Activated CD8-positive, alpha-beta memory T cell treated with anti-CD3 and anti-CD28 coated beads, Interleukin-2, amount 50 U/mL, for 24 hours (primary cell): ENCODE measurements around the gene ABO.
"Not testable (repeated sequence)": the region's sequence is repeated elsewhere in the genome, so short reads cannot be mapped to it uniquely, and the experiment has no call there.

ENCODE experiments used
- DNase-seq: peaks from one replicate; pipeline ENCODE4 v3.0.0-alpha.2; 2020; ENCODE audit errors: extremely low read depth

Gene ABO

GRCh38 chr9:133263557-133263956 lies 11.4 kb downstream of the ABO start:
- no peak for DNase-seq

GRCh38 chr9:133262226-133262625 lies 12.8 kb downstream of the ABO start:
- DNase-seq = no peak

GRCh38 chr9:133261753-133262120 lies 13.3 kb downstream of the ABO start:
- DNase-seq = no peak

- no peak for DNase-seq
Observed at GRCh38 chr9:133261103-133261752, 13.8 kb downstream of the ABO start.

- DNase-seq = no peak
Observed at GRCh38 chr9:133260334-133261102, 14.5 kb downstream of the ABO start.

GRCh38 chr9:133258061-133259015 lies 16.7 kb downstream of the ABO start:
- no peak for DNase-seq

- DNase-seq = no peak
Observed at GRCh38 chr9:133257465-133257956, 17.5 kb downstream of the ABO start.

GRCh38 chr9:133256686-133257091 lies 18.3 kb downstream of the ABO start:
- no peak for DNase-seq

- no peak for DNase-seq
Observed at GRCh38 chr9:133256136-133256461, 18.9 kb downstream of the ABO start.

GRCh38 chr9:133255371-133256135 lies 19.4 kb downstream of the ABO start:
- DNase-seq = no peak

GRCh38 chr9:133254471-133254870 lies 20.5 kb downstream of the ABO start:
- no peak for DNase-seq

GRCh38 chr9:133253268-133253667 lies 21.7 kb downstream of the ABO start:
- DNase-seq = no peak

- no peak for DNase-seq
Observed at GRCh38 chr9:133252301-133253020, 22.5 kb downstream of the ABO start.

- DNase-seq = no peak
Observed at GRCh38 chr9:133251773-133252172, 23.2 kb downstream of the ABO start.

GRCh38 chr9:133251221-133251620 lies 23.8 kb downstream of the ABO start:
- DNase-seq = not testable (repeated sequence)

GRCh38 chr9:133250741-133251170 lies 24.2 kb downstream of the ABO start:
- no peak for DNase-seq

GRCh38 chr9:133249337-133249736 lies 25.7 kb downstream of the ABO start:
- DNase-seq = no peak

GRCh38 chr9:133248726-133249295 lies 26.2 kb downstream of the ABO start:
- DNase-seq = no peak

- DNase-seq = no peak
Observed at GRCh38 chr9:133247632-133248031, 27.4 kb downstream of the ABO start.

GRCh38 chr9:133246991-133247390 lies 28.0 kb downstream of the ABO start:
- DNase-seq = no peak
